Measurements from ENCODE around the gene NDUFS6. TPM values are rescaled to one million over a fixed set of nuclear protein-coding genes. Genes with fewer than 3 reads are reported as not detected.

The NDUFS6 gene
- total RNA-seq, 4 donors from 2014 or later, result 54.7 to 66.4 (median 55.7) TPM

DNA sequence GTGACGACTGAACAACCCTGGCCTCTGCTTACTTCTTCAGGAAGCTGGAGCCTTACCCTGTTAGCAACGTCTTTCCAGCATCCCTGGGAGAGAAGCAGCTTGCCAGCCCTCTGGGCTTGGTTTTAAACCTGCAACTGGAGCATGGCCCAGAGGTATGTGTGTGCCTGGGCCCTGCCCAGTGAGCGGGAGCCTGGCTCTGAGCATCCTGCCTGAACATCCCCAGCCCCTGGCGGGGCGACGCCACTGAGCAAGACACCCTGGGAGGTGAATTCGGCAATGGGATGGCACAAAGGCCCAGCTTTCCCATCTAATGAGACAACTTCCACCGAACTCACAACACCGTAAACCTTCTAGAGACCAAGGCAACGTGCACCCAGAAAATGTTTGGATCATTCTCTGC, 57.9 kb downstream of the NDUFS6 start:
- Histone ChIP-seq H3K4me3 (no peak overlapping the region), H3K9me3 (no peaks in the 10 kb centered on the region), H3K36me3 (no peaks in the 10 kb centered on the region), H3K4me1 (peaks cover 0 to 12% (median 0%) of the 10 kb centered on the region in 4 donors), H3K27me3 (peaks cover 0 to 62% (median 10%) of the 10 kb centered on the region in 4 donors), H3K27ac (replicated peaks in 1 of 4) (no peak overlapping the region)
- intact Hi-C loops (cut with DNase I), result no loop called here
- no peak for DNase-seq (ENCODE audit: extremely low spot score)
- TF ChIP-seq POLR2A (IDR thresholded peaks at IDR 0.05; ENCODE audit: low read depth), result no peak
- no peak for TF ChIP-seq EP300 (IDR thresholded peaks at IDR 0.05)
- no peak for TF ChIP-seq POLR2AphosphoS5 (IDR thresholded peaks at IDR 0.05)
- TF ChIP-seq, protein P1, sequence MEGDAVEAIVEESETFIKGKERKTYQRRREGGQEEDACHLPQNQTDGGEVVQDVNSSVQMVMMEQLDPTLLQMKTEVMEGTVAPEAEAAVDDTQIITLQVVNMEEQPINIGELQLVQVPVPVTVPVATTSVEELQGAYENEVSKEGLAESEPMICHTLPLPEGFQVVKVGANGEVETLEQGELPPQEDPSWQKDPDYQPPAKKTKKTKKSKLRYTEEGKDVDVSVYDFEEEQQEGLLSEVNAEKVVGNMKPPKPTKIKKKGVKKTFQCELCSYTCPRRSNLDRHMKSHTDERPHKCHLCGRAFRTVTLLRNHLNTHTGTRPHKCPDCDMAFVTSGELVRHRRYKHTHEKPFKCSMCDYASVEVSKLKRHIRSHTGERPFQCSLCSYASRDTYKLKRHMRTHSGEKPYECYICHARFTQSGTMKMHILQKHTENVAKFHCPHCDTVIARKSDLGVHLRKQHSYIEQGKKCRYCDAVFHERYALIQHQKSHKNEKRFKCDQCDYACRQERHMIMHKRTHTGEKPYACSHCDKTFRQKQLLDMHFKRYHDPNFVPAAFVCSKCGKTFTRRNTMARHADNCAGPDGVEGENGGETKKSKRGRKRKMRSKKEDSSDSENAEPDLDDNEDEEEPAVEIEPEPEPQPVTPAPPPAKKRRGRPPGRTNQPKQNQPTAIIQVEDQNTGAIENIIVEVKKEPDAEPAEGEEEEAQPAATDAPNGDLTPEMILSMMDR (IDR thresholded peaks at IDR 0.05), result no peak
- WGBS, result 92% methylated on average over 4 of the region's 10 CpGs

DNA sequence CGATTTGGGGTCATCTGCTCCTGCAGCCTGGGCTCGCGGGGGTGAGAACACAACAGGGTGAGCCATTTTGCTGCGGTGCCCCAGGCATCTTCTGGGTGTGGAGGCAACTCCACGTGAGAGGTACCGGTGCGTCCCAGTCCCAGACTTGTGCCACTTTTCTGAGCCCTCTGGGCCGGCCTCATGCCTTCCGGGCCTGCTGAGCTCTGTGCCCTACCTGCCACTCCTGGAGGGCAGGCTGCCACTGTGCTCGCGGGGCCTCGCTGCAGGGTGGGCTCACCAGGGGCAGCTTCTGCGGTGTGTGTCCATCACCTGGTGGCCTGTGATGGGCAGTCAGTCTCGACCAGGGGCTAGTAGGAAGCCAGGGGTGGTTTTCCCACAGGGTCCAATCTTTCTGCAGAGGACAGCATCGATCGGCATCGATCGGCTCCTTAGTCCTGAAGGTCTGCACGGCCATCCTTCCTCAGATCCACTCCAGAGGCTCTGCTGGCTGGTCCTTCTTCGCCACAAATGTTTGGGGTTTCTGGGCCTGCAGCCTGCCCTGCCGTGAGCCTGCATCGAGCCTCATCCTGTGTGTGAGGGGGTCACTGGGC, 58.9 kb downstream of the NDUFS6 start:
- Histone ChIP-seq H3K9me3 (no peaks in the 10 kb centered on the region), H3K4me3 (no peak overlapping the region), H3K36me3 (no peaks in the 10 kb centered on the region), H3K27ac (replicated peaks in 1 of 4) (no peak overlapping the region), H3K4me1 (peaks cover 0 to 12% (median 0%) of the 10 kb centered on the region in 4 donors), H3K27me3 (peaks cover 0 to 62% (median 12%) of the 10 kb centered on the region in 4 donors)
- 75% methylated on average over 16 of the region's 22 CpGs for WGBS
- intact Hi-C loops (cut with DNase I), result no loop called here
- no peak for DNase-seq (ENCODE audit: extremely low spot score)
- TF ChIP-seq, protein P1 (IDR thresholded peaks at IDR 0.05), result no peak
- TF ChIP-seq EP300 (IDR thresholded peaks at IDR 0.05) (no peak), POLR2AphosphoS5 (IDR thresholded peaks at IDR 0.05) (no peak)

- H3K4me1 ChIP-seq, result peaks cover 0 to 12% (median 0%) of the 10 kb centered on the region in 4 donors
- no peak for DNase-seq (ENCODE audit: extremely low spot score)
- H3K36me3 ChIP-seq, result no peaks in the 10 kb centered on the region
- 55% methylated on average over 6 of the region's 7 CpGs for WGBS
- H3K27me3 ChIP-seq, result peaks cover 0 to 62% (median 13%) of the 10 kb centered on the region in 4 donors
- H3K9me3 ChIP-seq, result no peaks in the 10 kb centered on the region
- no peak overlapping the region for H3K27ac ChIP-seq (replicated peaks in 1 of 4)
- intact Hi-C loops (cut with DNase I), result no loop called here
- TF ChIP-seq POLR2AphosphoS5 (IDR thresholded peaks at IDR 0.05) (no peak), POLR2A (IDR thresholded peaks at IDR 0.05; ENCODE audit: low read depth) (no peak), EP300 (IDR thresholded peaks at IDR 0.05) (no peak)
- TF ChIP-seq, protein P1 (IDR thresholded peaks at IDR 0.05), result no peak
- no peak overlapping the region for H3K4me3 ChIP-seq
Measured at GRCh38 chr5:1860949-1861348, 59.7 kb downstream of the NDUFS6 start.

DNA sequence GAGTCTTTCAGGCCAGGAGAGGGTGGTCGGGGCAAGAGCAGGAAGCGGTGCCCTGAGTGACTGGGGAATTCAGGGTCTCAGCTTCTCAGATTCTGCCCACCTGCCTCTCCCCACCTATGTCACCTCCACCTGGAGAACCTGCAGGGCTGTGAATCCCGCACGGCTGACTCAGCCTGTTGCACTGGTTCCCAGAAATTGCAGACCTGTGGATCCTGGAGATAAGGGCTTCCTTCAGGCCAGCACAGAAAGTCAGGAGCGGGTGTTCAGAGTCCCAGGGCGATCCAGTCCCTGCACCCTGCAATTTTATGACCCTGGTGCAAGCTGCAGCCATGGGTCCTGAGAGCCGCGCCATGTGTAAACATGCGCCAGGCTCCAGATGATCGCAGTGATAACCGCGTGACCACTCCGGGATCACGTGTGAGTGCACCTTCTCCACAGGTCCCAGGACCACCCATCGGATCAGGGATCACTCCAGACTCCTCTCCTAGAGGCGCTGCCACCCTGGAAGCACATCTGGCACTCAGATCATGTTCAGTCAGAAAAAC, 63.8 kb downstream of the NDUFS6 start:
- DNase-seq (ENCODE audit: extremely low spot score), result no peak
- peaks cover 0 to 84% (median 8%) of the 10 kb centered on the region in 4 donors for H3K27me3 ChIP-seq
- intact Hi-C loops (cut with DNase I), result no loop called here
- H3K27ac ChIP-seq (replicated peaks in 1 of 4), result no peak overlapping the region
- H3K4me1 ChIP-seq, result no peaks in the 10 kb centered on the region
- H3K9me3 ChIP-seq, result no peaks in the 10 kb centered on the region
- H3K36me3 ChIP-seq, result no peaks in the 10 kb centered on the region
- TF ChIP-seq POLR2AphosphoS5 (IDR thresholded peaks at IDR 0.05) (no peak), EP300 (IDR thresholded peaks at IDR 0.05) (no peak)
- TF ChIP-seq, protein P1 (IDR thresholded peaks at IDR 0.05), result no peak
- no peak overlapping the region for H3K4me3 ChIP-seq
- WGBS, result 90% methylated on average over 12 of the region's 16 CpGs

DNA sequence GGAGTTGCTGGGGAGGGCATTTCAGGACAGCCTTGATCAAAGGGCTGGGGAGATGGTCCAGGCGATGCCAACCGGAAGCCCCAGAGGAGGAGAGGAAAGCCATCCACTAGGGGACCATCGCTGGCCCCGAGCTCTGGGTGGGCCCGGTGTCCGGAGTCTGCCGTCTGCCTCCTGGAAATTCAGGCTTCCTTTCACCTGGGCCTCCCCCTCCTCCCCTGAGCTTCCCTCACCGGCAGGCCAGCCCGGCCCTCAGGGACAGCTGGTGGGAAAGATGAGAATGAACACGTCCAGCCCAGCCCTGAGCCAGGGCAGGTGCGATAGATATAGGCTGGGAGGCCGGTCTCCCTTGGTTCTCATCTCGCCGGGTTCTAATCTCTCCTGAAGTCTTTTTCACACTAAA, 64.3 kb downstream of the NDUFS6 start:
- DNase-seq (ENCODE audit: extremely low spot score), result no peak
- Histone ChIP-seq H3K27ac (replicated peaks in 1 of 4) (no peak overlapping the region), H3K9me3 (no peaks in the 10 kb centered on the region), H3K4me3 (no peak overlapping the region), H3K36me3 (no peaks in the 10 kb centered on the region), H3K27me3 (peaks cover 0 to 84% (median 8%) of the 10 kb centered on the region in 4 donors), H3K4me1 (no peaks in the 10 kb centered on the region)
- intact Hi-C loops (cut with DNase I), result no loop called here
- 72% methylated on average over 13 of the region's 14 CpGs for WGBS
- TF ChIP-seq, protein P1 (IDR thresholded peaks at IDR 0.05), result no peak
- TF ChIP-seq POLR2A (IDR thresholded peaks at IDR 0.05; ENCODE audit: low read depth), result no peak
- TF ChIP-seq POLR2AphosphoS5 (IDR thresholded peaks at IDR 0.05), result no peak
- no peak for TF ChIP-seq EP300 (IDR thresholded peaks at IDR 0.05)

Data from esophagus muscularis mucosa (tissue), 4 donors.